Measurements from ENCODE around the gene SNHG17. TPM values are rescaled to one million over a fixed set of nuclear protein-coding genes. Genes with fewer than 3 reads are reported as not detected.
A peak's percentile ranks its signal among the peaks of the same experiment; 100 is the strongest.
"Not testable (repeated sequence)": the region's sequence is repeated elsewhere in the genome, so short reads cannot be mapped to it uniquely, and the experiment has no call there.

Gene SNHG17
- total RNA-seq, 1 donor from 2014 or later, result 129 TPM

DNA sequence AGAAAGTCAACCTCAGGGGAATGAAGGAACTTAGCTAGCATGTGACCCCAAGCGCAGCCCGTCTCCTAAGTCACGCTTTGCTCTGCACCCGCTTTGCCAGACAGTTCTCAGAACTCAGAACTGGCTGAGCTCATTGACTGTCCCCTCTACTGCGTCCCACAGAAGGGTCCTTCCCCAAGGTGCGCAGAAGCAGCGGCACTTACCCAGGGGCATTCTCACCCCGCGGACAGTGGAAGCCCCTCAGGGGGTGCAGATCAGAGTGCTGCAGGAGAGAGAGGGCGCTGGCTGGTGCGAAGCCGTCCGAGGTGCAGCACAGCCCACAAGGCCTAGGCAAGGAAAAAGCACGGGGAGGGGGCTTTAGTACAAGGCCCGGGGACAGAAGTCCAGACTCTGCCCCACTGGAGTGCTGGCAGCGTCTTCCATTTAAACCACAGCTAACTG is 807 bp downstream of the SNHG17 start:
- intact Hi-C loops (cut with DNase I), result loop anchor here (2.0 to 10.0 kb wide), 2 partner anchors 38 to 400 kb away; partner anchors contain the start of genes RALGAPB, RPRD1B and TTI1
- Histone ChIP-seq H3K4me3 (peak overlapping the region; percentile 61 to 74), H3K27ac (peak overlapping the region; percentile 72 to 87), H3K4me1 (no peaks in the 10 kb centered on the region), H3K27me3 (no peaks in the 10 kb centered on the region), H3K9me3 (no peaks in the 10 kb centered on the region), H3K36me3 (peaks cover 37 to 41% of the 10 kb centered on the region in 2 donors)
- no peak for DNase-seq (ENCODE audit: low spot score in 2 of 2)
- TF ChIP-seq, protein P1, sequence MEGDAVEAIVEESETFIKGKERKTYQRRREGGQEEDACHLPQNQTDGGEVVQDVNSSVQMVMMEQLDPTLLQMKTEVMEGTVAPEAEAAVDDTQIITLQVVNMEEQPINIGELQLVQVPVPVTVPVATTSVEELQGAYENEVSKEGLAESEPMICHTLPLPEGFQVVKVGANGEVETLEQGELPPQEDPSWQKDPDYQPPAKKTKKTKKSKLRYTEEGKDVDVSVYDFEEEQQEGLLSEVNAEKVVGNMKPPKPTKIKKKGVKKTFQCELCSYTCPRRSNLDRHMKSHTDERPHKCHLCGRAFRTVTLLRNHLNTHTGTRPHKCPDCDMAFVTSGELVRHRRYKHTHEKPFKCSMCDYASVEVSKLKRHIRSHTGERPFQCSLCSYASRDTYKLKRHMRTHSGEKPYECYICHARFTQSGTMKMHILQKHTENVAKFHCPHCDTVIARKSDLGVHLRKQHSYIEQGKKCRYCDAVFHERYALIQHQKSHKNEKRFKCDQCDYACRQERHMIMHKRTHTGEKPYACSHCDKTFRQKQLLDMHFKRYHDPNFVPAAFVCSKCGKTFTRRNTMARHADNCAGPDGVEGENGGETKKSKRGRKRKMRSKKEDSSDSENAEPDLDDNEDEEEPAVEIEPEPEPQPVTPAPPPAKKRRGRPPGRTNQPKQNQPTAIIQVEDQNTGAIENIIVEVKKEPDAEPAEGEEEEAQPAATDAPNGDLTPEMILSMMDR (IDR thresholded peaks at IDR 0.05), result no peak

DNA sequence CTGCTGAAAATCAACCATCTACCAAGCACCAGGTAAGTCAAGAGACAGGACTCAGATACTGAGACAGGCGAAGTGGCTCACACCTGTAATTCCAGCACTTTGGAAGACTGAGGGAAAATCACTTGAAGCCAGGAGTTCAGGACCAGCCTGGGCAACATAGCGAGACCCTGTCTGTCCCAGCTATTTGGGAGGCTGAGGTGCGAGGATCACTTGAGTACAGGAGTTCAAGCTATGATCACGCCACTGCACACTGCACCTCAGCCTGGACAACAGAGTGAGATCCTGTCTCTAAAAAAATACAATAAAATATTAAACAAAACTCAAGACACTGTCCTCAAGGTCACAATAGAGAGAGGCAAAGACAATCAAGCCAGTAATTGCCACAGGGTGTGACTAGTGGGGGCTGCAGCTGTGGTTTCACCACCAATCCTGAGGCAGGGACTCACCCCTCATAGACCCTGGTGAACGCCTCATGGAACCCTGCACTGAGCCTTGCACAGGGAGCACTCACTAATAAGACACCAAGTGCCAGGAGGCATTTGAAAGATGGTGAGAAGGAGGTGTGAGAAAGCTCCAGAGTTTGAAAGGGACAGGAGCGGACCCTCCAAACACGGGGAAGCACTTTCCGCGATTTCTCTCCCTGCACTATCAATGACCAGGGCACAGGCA is 1.7 kb downstream of the SNHG17 start:
- Histone ChIP-seq H3K4me3 (peak overlapping the region in 1 of 2 donors; percentile 61), H3K9me3 (no peaks in the 10 kb centered on the region), H3K36me3 (peaks cover 46 to 50% of the 10 kb centered on the region in 2 donors), H3K27ac (no peak overlapping the region), H3K4me1 (no peaks in the 10 kb centered on the region), H3K27me3 (no peaks in the 10 kb centered on the region)
- TF ChIP-seq, protein P1 (IDR thresholded peaks at IDR 0.05), result no peak
- intact Hi-C loops (cut with DNase I), result loop anchor here (10.0 kb wide), 1 partner anchor 399 kb away; the partner anchor contains the start of genes RPRD1B and TTI1
- DNase-seq (ENCODE audit: low spot score in 2 of 2), result no peak

GRCh38 chr20:38432870-38433269 is 2.3 kb downstream of the SNHG17 start:
- H3K36me3 ChIP-seq, result peaks cover 48 to 56% of the 10 kb centered on the region in 2 donors
- intact Hi-C loops (cut with DNase I), result loop anchor here (10.0 kb wide), 1 partner anchor 398 kb away; the partner anchor contains the start of genes RPRD1B and TTI1
- not testable (repeated sequence) for H3K4me3 ChIP-seq; H3K4me1 ChIP-seq; H3K9me3 ChIP-seq; H3K27me3 ChIP-seq; H3K27ac ChIP-seq; DNase-seq (ENCODE audit: low spot score in 2 of 2)

DNA sequence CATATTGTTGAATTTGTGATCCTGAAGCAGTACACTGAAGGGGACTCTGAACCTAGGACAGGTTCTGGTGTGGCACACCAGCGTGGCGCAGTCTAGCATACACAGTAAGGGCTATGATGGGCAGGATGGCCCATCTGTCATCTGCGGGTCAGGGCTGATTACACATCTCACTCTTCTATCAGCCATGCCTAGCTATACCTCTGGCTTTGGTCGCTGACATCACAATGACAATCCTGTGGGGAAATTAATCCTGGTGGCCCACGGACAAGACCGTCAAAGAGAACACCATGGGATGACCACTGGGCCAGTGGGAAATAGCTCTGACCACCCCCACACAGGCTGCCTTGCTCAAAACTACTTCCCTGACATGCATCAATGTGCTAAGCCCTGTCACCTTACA is 2.8 kb downstream of the SNHG17 start:
- Histone ChIP-seq H3K27ac (no peak overlapping the region), H3K27me3 (no peaks in the 10 kb centered on the region), H3K36me3 (peaks cover 48 to 62% of the 10 kb centered on the region in 2 donors), H3K4me3 (no peak overlapping the region), H3K9me3 (no peaks in the 10 kb centered on the region), H3K4me1 (no peaks in the 10 kb centered on the region)
- no peak for DNase-seq (ENCODE audit: low spot score in 2 of 2)
- TF ChIP-seq, protein P1 (IDR thresholded peaks at IDR 0.05), result no peak
- intact Hi-C loops (cut with DNase I), result loop anchor here (10.0 kb wide), 1 partner anchor 397 kb away; the partner anchor contains the start of genes RPRD1B and TTI1

DNA sequence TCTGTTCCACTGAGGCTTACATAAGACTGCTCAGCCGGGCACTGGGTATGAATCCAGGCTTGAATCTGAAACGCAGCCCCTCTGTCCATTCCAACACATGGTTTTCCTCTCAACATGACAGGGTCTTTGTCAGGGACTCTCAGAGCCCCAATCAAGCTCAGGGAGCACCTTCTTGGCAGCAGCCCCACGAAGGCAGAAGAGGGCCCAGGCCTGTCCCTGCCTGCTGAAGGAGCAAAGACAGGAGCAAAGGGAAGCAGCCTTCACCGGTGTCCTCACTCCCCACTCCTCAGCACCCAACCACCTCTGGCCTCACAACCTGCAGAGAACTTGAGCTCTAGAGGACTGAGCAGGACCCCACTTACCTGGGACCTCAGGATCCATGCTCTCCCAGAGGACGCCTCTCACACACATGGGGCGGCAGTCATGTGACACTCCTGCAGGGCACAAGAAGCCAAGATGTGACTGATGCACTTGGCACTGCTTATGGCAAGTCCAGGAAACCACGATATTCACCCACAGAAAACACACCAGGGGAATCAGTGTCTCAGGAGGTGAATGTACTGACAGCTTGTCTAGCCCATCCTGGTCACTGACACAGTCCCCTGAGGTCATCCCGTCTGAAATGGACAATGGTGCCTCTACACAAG is 4.3 kb downstream of the SNHG17 start:
- peaks cover 59 to 77% of the 10 kb centered on the region in 2 donors for H3K36me3 ChIP-seq
- no peaks in the 10 kb centered on the region for H3K9me3 ChIP-seq
- TF ChIP-seq, protein P1 (IDR thresholded peaks at IDR 0.05), result no peak
- no peak for DNase-seq (ENCODE audit: low spot score in 2 of 2)
- no peaks in the 10 kb centered on the region for H3K4me1 ChIP-seq
- no peak overlapping the region for H3K4me3 ChIP-seq
- intact Hi-C loops (cut with DNase I), result loop anchor here (10.0 kb wide), 1 partner anchor 396 kb away; the partner anchor contains the start of genes RPRD1B and TTI1
- no peak overlapping the region for H3K27ac ChIP-seq
- H3K27me3 ChIP-seq, result no peaks in the 10 kb centered on the region

DNA sequence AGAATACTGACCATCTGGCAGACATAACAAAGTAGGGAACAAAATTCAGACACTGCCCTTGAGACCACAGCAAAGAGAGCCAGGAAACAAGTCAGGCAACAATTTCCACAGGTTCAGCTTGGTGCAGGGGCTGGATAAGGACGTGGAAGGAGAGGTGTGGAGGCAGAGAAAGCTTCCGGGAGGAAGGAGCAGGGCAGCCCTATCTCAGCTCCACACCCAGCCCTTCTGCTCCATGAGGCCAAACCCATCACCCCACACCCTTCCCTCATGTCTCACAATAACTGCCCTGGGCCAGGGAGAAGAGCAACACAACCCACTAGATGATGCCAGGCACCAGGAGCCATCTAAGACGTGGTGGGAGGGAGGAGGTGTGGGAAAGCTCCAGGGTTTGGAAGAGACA is 5.8 kb downstream of the SNHG17 start:
- Histone ChIP-seq H3K36me3 (peaks cover 72 to 92% of the 10 kb centered on the region in 2 donors), H3K9me3 (no peaks in the 10 kb centered on the region), H3K4me1 (no peaks in the 10 kb centered on the region), H3K27me3 (no peaks in the 10 kb centered on the region), H3K4me3 (no peak overlapping the region), H3K27ac (no peak overlapping the region)
- intact Hi-C loops (cut with DNase I), result no loop called here
- no peak for DNase-seq (ENCODE audit: low spot score in 2 of 2)
- TF ChIP-seq, protein P1 (IDR thresholded peaks at IDR 0.05), result no peak
